Measurements from ENCODE around the gene ABCC1.

Gene ABCC1

GRCh38 chr16:16105646-16106045, 156.2 kb downstream of the ABCC1 start:
- Histone ChIP-seq H3K27me3 (ENCODE audit: control insufficient read depth, low read length) (no peaks in the 10 kb centered on the region), H3K27ac (ENCODE audit: low read depth, low read length) (peak overlapping the region; percentile 93), H4K20me1 (ENCODE audit: control insufficient read depth, insufficient read depth, low read depth, low read length) (no peaks in the 10 kb centered on the region), H3K36me3 (ENCODE audit: control insufficient read depth, low read length) (peaks cover 65% of the 10 kb centered on the region), H3K4me2 (ENCODE audit: low read length) (peak overlapping the region; percentile 76), H3K79me2 (ENCODE audit: control insufficient read depth, low read length) (peaks cover 4% of the 10 kb centered on the region; the same call in 1 of the 2 replicates), H3K9me2 (replicated peaks; ENCODE audit: control insufficient read depth, low read length) (no peaks in the 10 kb centered on the region), H3K4me3 (ENCODE audit: low read length) (peak overlapping the region; percentile 59), H3K9me3 (ENCODE audit: control insufficient read depth, insufficient read depth, low read length) (no peaks in the 10 kb centered on the region), H3K4me1 (ENCODE audit: control insufficient read depth, low read length) (peaks cover 82% of the 10 kb centered on the region), H3F3A (ENCODE audit: control insufficient read depth, insufficient read depth) (peaks cover 27% of the 10 kb centered on the region)
- TF ChIP-seq CTCF (IDR thresholded peaks at IDR 0.05; ENCODE audit: low read depth, low read length, poor library complexity, severe bottlenecking), result no peak
- no peak for TF ChIP-seq EZH2phosphoT487 (IDR thresholded peaks at IDR 0.05; ENCODE audit: borderline replicate concordance, low read length)

GRCh38 chr16:16106466-16106865, 157.1 kb downstream of the ABCC1 start:
- Histone ChIP-seq H3K79me2 (ENCODE audit: control insufficient read depth, low read length) (peaks cover 1% of the 10 kb centered on the region; the same call in 1 of the 2 replicates), H3K9me3 (ENCODE audit: control insufficient read depth, insufficient read depth, low read length) (no peaks in the 10 kb centered on the region), H3K36me3 (ENCODE audit: control insufficient read depth, low read length) (peaks cover 70% of the 10 kb centered on the region), H3K9me2 (replicated peaks; ENCODE audit: control insufficient read depth, low read length) (no peaks in the 10 kb centered on the region), H3K27ac (ENCODE audit: low read depth, low read length) (peak overlapping the region; percentile 93), H3K4me3 (ENCODE audit: low read length) (peak overlapping the region; percentile 59), H4K20me1 (ENCODE audit: control insufficient read depth, insufficient read depth, low read depth, low read length) (no peaks in the 10 kb centered on the region), H3F3A (ENCODE audit: control insufficient read depth, insufficient read depth) (peaks cover 27% of the 10 kb centered on the region), H3K27me3 (ENCODE audit: control insufficient read depth, low read length) (no peaks in the 10 kb centered on the region), H3K4me2 (ENCODE audit: low read length) (peak overlapping the region; percentile 76), H3K4me1 (ENCODE audit: control insufficient read depth, low read length) (peaks cover 74% of the 10 kb centered on the region)
- TF ChIP-seq CTCF (IDR thresholded peaks at IDR 0.05; ENCODE audit: low read depth, low read length, poor library complexity, severe bottlenecking) (no peak), EZH2phosphoT487 (IDR thresholded peaks at IDR 0.05; ENCODE audit: borderline replicate concordance, low read length) (no peak)

- Histone ChIP-seq H3K27me3 (ENCODE audit: control insufficient read depth, low read length) (no peaks in the 10 kb centered on the region), H3K4me1 (ENCODE audit: control insufficient read depth, low read length) (peaks cover 60% of the 10 kb centered on the region), H3K36me3 (ENCODE audit: control insufficient read depth, low read length) (peaks cover 68% of the 10 kb centered on the region), H3K9me2 (replicated peaks; ENCODE audit: control insufficient read depth, low read length) (no peaks in the 10 kb centered on the region), H3K27ac (ENCODE audit: low read depth, low read length) (peak overlapping the region; percentile 93; the same call in 1 of the 2 replicates), H4K20me1 (ENCODE audit: control insufficient read depth, insufficient read depth, low read depth, low read length) (no peaks in the 10 kb centered on the region), H3K79me2 (ENCODE audit: control insufficient read depth, low read length) (no peaks in the 10 kb centered on the region), H3K4me2 (ENCODE audit: low read length) (no peak overlapping the region), H3K9me3 (ENCODE audit: control insufficient read depth, insufficient read depth, low read length) (no peaks in the 10 kb centered on the region), H3K4me3 (ENCODE audit: low read length) (no peak overlapping the region), H3F3A (ENCODE audit: control insufficient read depth, insufficient read depth) (peaks cover 24% of the 10 kb centered on the region)
- TF ChIP-seq CTCF (IDR thresholded peaks at IDR 0.05; ENCODE audit: low read depth, low read length, poor library complexity, severe bottlenecking), result no peak
- no peak for TF ChIP-seq EZH2phosphoT487 (IDR thresholded peaks at IDR 0.05; ENCODE audit: borderline replicate concordance, low read length)
These were observed 158.4 kb downstream of the ABCC1 start for GRCh38 chr16:16107839-16108238.

Data from DOHH2 (cell line).